HepG2 (cell line): ENCODE data around the gene PLSCR4.

Source experiments
- SP1 ChIP-seq, 2 experiments: fragments of 450-650 bp in 1 of 2; sonication (generic) in 1 of 2; formaldehyde crosslinking in 1 of 2; IDR thresholded peaks; 2 replicates each; pipeline versions ENCODE4 v1.4.0 to v1.6.1; 2016 to 2020; ENCODE audit warnings: missing genetic modification reagents in 1 of 2
- SSRP1 ChIP-seq: IDR thresholded peaks from 2 replicates; pipeline ENCODE4 v1.6.1; 2016; ENCODE audit warnings: control low read depth
- ZHX1 ChIP-seq: sonication (generic); formaldehyde crosslinking; IDR thresholded peaks from 2 replicates; pipeline ENCODE4 v1.8.1; 2022; ENCODE audit warnings: low read depth, mild to moderate bottlenecking, missing genetic modification reagents

GRCh38 chr3:146154316-146154715 is 96.6 kb downstream of the PLSCR4 start:
- no peak for TF ChIP-seq SP1 (IDR thresholded peaks at IDR 0.05)
- no peak for TF ChIP-seq SP1 (CRISPR knock-in tag; IDR thresholded peaks at IDR 0.05)
- no peak for TF ChIP-seq ZHX1 (CRISPR knock-in tag)
- no peak for TF ChIP-seq SSRP1
